Activated T-helper 9 cell treated with anti-CD3 and anti-CD28 coated beads, Interleukin-2, amount 50 U/mL, for 16 hours (primary cell): Measurements from ENCODE around the gene IGFN1.
"Not testable (repeated sequence)": the region's sequence is repeated elsewhere in the genome, so short reads cannot be mapped to it uniquely, and the experiment has no call there.

Experiments used
- DNase-seq: peaks from one replicate; pipeline ENCODE4 v3.0.0-alpha.2; 2020; ENCODE audit warnings: low read depth

Gene IGFN1

DNA sequence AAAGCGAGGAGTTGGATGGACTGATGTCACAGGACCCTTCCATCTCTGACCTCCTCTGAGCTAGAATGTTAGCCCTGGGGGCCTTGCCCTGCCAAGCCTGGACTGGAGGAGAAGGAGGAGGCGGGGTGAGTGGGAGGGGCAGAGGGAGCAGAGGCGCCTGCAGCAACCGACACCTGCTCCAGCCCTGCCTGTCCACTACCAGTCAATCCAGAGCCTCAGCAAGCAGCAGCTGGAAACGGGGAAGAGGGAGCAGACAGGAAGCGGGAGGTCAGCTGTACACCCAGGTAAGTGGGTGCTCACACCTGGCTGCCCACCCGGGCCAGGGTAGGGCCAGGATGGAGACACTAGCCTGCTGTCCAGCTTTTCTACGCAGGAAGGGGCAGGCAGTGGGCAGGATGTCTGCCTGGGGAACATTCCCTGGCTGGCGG is at the start of gene IGFN1:
Gene IGFN1, plus strand, starts transcription at position 201 of the 428 bp plus-strand sequence. CDS start 2,470 bp downstream, outside the sequence.
- no peak for DNase-seq

DNA sequence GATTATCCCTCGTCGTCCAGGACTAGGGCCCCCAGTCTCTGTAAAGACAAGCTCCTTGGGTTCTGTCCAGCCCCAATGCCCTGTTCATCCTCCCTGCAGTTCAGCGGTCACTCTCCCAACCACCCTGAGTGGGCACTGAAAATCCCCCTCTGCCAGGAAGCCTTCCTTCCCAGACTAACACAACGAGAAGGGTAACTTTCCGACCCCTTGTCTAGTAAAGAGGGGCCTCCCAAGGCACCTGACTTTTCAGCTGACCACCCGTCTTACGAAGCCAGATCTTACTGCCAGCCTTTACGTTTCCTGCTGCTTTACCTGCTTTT is 49.7 kb upstream of the IGFN1 start:
- no peak for DNase-seq

DNA sequence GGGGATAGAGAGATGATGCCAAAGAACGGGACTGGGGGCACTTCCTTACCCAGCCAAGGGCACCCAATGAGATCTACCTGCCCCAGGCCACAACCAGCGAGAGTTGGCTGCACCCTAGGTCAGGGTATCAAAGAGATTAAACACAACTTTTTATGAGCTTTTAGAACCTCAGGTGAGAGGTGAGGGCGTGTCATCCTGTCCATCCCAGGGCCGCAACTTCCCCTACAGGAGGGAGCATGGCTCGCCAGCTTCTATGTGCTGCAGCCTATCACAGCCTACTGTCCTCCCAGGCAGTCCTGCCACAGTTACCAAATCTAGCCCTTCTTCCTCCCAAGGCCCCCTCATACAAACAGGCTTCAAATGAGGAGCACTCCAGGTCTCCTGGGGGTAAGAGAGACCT is 49.2 kb upstream of the IGFN1 start:
- DNase-seq, result no peak

DNA sequence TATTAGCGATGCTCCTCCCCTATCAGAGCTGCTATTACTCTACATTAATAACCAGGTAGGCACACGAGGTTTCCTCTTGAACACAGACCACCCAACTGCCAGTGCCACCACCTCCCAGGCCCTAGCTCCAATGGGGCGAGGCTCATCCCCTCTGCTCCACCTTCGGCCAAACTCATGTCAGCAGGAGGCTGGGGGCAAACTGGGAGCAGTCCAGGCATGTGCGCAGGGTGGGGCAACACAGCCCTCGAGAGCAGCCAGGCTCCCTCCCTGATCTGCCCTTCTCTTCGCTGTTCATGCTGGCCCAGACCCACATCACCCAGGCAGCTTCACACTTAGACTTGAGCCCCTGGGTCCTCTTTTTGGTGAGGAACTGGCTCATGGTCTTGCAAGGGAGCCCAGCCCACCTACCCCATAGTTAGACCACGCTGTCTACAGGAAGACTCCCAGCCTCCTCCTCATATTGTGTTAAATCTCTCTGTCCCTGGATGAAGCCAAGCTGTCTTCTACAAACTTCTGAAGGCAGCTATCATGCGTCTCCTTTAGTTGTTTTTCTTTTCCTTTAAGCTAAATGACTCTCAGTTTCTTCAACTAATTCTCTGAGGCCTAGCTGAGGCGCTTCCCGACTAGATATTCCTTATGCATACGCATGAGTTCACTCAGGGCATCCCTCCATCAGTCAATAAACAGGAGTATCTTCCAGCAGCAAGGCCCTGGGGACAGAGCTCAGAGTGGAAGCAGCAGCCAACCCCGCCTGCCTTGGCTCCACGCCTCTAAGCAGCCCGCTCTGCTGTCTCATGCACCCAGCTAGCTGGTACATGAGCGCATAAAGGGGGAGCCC is 48.4 kb upstream of the IGFN1 start:
- no peak for DNase-seq

DNA sequence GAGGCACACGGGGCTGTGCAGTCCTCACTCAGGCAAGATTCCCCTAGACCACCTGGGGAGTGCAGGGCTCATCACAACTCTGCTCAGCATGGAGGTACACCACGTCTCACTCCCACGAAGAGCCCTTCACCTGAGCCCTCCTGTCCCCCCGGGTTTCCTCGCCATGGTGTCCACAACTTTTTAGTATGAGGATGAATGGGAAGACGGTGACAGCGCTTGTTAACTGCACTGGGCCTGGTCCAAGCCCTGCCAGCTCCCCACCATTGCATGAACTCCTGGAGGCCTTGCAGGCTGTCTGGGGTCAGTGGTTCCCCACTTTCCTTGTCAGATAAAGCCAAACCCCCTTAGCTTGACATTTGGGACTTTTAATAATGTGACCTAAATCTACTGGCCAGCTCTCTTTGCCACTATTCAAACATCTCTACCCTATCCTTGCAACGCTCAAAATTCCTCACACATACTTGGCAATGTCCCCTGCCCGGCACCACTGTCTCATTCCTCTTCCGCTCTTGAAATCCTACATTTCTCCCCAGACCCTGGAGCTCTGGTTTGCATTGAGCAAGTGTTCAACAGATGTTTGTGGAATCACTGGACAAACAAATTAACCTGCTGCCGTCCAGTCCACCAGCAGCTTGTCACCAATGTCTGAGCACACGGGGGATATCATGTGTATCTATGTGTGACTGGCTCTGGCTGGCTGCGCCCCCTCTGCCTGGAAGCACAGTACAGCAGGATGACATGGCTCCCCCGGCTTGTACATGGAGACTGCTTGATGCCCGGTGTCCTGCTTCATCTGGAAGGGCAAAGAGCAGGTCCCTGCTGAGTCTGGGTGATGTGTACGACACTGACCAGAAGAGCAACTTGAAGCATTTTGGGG is 47.5 kb upstream of the IGFN1 start:
- DNase-seq, result no peak

DNA sequence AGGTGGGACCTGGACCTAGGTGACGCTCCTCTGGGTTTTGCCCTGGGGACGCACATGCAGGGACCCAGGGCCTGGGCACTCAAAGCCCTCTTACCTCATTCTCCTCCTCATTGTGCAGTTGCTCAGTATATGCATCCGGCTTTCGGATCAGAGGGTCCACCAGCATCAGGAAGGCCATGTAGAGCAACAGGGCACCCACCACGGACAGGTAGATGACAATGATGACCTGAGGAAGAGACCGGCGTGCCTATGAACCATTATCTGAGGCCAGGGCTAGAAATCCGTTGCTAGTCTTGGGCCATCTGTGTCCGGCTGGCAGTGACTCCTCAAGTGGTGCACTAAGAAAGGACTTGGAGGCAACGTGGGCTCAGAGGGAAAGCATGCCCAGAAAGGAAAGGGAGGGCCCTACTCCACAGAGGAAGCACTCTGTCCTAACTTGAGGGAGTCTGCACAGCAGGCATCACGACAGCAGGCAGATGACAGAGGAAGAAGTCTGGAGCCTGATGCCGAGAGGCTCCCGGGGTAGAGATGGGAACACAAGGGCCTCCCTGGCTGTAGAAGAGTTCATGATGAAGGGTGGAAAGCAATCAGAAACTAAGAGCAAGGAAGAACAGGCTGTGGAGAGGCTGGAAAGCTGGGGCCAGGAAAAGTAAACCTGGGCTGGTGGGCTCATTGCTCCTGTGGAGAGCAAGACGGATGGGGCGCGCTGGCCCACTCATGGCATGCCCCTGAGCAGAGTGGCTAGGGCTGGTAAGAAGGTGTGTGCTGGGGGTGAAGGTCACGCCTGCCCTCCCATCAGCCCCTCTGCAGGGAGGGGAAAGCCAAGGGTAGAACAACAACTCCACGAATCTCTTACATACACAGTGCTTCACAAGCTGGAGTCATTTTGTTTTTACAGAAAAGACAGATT is 46.6 kb upstream of the IGFN1 start:
- no peak for DNase-seq

DNA sequence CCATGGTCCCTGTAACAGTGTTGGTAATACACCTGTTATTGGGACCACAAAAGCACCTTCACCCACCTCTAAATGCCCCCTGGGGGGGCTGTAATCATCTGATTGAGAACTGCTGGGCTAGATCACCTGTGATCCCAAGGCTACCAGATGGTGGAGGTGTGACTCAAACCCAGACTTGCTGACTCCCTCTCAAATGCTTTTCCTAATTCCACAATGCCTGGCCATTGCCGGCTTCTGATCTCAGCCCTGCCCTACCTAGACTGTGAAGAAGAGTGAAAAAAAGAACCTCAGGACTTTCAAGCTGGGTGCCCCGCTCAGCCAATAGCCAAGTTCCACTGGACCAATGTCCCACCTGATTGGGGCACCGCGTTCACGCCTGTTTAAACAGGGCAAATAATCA is 45.9 kb upstream of the IGFN1 start:
- DNase-seq, result no peak

DNA sequence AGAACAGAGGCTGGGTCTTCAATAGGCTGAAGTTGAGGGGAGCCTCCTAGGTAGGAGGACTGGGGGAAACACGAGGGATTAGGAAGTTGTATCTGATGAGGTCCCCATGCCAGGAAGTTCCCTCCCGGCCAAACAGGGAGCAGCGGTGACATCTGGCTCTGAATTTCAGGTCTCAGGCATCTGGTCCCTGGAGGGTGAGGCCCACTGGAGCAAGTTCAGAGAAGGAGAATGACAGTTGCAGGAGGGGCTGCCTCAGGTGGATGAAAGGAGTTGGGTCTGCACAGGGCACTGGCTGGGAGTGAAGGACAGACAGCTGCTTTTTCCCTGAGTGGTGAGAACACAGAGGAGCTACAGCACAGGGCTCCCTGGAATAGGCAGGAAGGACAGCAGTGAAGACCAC is 45.5 kb upstream of the IGFN1 start:
- DNase-seq, result no peak

DNA sequence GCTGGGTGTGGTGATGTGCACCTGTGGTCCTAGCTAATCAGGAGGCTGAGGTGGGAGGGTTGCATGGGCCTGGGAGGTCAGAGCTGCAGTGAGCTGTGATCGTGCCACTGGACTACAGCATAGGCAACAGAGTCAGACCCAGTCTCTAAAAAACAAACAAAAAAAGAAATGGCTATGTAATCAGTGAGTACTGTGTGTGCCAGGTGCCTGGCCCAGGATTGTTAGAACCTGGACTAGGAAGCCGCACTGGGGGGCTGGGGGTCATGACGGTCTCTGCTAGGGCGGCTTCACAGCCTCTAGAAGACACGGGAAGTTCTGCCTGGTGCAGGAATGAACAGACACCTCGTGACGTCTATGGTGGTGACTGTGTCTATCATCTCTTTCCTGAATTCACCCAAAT is 44.8 kb upstream of the IGFN1 start:
- no peak for DNase-seq

DNA sequence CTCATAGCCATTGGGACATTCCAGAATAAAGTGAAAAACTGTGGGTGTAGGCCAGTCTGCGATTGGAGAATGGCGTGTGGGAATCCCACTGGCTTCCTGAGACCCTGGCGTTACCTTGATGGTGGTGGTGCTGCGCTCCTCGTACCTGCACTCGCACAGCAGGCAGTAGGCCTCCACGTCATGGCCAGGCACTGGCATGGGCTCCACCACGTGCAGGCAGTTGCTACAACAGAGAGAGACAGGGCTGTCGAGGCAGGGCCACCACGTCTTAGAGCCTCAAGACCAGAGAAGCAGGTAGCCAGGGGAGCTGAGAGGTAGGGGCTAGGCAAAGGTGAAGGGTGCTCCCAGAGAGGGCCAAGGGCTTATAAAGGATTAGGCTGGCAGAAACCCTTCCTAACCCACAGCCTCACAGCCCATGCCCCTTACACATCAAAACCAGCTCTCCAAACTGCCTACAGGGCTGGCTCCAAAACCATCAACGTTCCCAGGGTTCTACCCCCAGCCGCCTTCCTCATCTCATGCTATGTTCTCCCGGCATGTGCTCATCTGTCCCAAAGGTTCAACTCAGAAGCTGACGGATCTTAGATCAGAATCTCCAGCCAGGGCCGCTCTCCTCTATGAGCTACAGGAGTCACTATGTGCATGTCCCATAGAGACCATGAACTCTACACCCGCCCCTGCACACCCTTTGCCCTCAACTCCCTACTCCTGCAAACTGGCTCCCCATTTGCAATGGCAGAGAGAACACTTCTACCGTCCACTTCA is 43.8 kb upstream of the IGFN1 start:
- DNase-seq, result no peak

DNA sequence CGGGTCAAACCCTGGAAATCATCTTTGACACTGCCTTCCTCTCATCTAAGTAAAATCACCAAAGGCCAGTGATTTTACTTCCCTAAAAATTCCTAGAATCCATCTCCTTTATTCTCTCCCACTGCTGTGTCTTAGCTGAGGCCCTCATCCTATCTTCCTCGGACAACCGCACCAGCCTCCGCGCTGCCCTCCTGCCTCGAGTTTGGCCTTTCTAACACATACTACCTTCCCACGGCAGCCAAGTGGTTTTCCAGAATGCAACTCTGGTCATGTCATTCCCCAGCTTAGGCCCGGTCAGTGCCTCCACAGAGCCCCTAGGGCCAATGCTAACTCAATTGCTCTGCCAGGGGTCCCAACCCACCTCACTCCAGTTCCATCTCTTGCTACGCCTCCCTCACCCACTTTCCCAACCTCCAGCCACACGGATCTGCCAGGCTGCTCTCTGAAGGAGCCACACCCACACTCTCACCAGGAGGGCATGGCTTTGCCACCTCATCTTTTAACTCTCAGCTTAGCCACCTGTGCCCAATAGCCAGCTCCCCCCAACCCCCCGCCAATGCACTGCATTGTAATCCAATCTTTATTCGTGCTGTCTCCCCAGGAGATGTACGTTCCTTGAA is 43.1 kb upstream of the IGFN1 start:
- DNase-seq, result no peak

DNA sequence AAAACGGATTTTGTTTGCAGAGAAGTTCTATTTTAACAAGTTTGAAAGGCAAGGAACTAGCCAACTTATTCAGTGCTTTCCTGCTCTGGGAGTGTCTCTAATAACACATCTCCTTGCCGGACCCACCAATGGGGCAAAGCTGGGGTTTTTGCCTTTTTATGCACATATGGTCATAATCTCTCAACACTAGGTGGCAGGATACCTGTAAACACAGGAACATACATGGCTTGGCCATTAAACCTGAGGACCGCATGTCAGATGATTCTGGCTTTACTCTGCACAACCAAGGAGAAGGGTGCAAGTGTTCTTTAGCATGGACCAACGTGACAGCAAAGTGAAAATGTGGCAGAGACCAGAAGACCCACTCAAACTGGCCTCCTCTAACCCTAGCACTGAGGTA is 41.2 kb upstream of the IGFN1 start:
- no peak for DNase-seq

DNA sequence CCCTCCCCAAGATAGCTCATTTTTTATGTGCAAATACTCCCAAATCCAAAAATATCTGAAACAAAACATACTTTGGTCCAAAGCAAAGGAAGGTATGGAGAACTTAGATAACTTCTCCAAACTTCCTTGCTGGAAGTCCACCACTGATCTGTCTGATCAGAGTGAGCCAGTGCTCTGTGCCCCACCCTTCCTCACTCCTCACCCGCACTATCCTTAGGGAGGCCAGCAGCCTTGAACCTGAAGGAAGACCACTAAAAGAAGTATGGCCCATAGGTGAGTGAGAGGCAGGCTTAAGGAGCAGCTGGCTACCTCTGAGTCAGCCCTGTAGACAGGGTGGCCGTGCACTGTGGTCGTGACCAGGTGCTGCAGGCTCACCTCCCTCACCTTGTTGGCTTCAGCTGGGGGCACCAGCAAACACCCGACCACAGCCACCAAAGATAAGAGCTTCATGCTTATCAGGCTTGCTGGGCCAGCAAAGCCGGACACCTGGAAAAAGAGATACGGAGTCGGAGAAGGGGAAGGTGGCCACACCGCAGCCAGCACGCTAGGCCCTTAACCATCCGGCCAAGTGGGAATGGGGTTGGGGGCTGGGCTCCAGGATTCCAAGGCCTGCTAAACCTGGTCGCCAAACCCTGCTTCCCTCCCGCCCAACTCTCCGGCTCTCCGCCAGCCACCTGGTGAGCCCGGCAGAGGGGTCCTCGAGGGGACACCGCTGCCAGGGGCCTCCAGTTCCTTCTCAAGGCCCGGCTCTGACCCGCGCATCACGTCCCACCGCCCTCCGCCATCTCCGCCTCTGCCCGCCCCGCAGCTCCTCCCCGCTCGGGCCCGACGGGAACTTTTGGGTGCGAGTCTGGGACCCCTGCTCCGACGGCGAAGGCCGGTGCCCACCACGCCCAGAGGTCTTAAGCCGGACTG is 36.9 kb upstream of the IGFN1 start:
- no peak for DNase-seq

DNA sequence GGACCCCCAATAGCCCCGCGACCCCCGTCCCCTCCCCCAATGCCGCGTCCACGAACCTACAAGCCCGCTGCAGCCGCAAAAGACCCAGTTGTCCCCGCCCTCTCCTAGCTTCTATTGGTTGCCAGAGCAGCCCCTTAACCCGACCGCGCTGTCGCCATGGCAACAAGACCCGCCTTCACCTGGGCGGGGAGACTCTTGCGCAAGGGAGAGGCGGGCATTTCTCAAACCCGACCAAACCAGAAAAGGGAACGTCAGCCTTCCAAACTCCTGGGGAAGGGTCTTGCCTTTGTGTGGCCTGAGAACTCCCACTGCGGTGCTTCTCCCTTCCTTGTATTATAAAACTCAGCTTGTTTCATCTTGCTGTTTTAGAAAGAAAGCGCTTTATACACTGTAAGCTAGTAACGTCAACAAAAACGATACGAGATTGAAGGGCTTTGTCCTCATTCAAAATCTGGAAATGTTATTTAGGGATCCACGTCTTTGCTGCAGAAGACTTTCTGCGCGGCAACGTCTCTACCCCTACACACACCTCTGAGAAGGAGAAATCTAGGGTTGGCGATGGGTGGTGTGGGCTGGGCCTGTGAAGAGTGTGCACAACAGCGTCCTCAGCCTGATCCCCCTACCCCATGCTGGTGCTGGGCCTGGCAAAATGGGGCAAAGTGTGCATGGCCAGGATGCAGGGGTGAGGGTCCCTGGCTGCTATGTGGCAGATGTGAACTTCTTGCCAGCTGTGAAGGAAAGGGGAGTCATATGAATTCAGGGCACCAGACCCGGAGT is 36.0 kb upstream of the IGFN1 start, which contains the start of gene TMEM9:
Gene TMEM9, minus strand, starts transcription at position 86 of the 777 bp plus-strand sequence. CDS start 551 bp downstream, outside the sequence.
- DNase-seq, result peak; percentile 96

DNA sequence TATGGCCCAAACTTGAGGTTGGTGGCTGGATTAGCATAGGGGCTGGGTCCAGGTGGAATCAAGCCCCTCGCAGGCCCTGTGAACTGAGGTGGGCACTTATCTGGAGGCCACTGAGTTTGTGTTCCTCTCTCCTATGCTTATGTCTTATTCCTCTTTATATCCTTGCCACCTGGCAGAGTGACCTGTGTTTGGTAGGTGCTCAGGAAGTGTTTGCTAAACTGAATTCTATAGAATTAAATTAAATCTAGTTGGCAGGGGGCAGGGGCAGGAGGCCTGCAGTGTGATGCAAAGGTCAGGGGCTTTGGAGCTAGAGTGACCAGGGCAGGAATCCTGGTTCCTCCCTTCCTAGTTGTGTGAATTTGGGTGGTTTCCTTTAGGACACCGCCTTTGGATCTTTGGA is 35.3 kb upstream of the IGFN1 start:
- DNase-seq, result no peak

DNA sequence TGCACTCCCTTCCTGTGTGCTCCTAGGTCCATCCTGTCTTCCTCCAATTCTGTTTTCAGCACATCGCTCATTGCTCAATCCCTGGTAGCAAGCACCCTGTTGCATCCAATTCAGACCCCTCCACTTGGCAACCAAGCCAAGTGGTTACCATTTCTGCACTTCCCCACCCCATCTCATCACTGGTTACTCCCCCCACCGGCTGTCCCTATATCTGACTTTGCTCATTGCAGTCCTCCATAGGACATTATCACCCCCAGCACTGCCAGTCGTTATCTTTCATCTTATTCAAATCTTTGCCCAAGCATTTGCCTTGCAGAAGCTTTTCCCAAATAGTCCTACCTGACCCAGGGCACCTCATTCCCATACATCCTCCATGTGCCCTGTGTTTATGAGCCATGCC is 34.3 kb upstream of the IGFN1 start:
- DNase-seq, result no peak

DNA sequence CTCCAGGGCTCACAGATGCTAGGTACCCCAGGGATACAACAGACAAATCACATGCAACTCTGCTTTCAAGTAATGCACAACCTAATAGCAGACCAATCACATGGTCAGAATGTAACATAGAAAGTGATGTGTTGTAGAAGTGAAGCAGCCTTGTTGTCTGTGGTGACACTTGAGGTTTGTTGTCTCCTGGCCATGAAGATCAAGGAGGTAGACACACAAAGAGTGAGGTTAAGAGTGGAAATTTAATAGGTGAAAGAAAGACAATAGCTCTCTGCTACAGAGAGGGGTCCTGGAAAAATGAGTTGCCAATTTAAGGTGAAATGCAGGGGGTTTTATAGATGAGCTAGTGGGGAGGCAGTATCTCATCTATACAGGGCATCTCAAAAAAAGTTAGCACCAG is 33.8 kb upstream of the IGFN1 start:
- no peak for DNase-seq

DNA sequence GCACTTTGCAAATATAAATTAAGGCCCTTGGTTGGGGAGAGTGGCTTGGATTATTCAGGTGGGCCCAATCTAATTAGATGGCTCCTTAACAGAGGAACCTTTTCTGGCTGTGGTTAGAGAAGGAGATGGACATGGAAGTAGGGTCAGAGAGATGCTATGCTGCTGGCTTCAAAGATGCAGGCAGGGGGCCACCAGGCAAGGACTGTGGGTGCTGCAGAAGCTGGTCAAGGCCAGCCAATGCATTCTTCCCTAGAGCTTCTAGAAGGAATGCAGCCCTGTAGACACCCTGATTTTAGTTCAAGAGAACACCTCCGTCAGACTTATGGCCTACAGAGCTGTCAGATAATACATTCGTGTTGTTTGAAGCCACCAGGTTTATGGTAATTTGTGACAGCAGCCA is 32.7 kb upstream of the IGFN1 start:
- DNase-seq, result no peak

DNA sequence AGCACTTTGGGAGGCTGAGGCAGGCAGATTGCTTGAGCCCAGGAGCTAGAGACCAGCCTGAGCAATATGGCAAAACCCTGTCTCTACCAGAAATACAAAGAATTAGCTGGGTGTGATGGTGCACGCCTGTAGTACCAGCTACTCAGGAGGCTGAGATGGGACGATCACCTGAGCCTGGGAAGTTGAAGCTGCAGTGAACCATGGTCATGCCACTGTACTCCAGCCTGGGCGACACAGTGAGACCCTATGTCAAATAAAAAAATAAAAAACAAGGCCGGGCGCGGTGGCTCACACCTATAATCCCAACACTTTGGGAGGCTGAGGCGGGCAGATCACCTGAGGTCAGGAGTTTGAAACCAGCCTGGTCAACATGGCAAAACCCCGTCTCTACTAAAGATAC is 27.6 kb upstream of the IGFN1 start:
- not testable (repeated sequence) for DNase-seq
